ENCODE results near the gene ARHGAP31. TPM values are rescaled to one million over a fixed set of nuclear protein-coding genes. Genes with fewer than 3 reads are reported as not detected.

Gene ARHGAP31
- polyA plus RNA-seq, 1 donor from 2014 or later: not detected

DNA sequence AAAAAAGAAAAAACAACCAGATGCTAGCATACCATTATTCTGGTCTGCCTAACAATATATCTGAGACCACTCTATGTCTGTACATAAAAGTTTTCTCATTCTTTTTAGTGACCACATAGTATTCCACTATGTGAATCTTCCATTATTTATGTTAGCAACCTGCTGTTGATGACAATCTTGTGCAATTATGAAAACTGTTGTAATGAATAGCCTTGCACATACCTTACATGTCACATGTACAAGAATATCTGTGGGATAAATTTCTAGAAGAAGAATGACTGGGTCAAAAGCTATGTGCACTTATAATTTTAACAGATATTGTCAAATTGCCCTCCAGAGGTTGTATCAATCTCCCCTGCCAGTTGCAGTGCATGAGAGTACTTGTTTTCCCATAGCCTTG lies 62.5 kb downstream of the ARHGAP31 start:
- TF ChIP-seq EZH2 (IDR thresholded peaks at IDR 0.05; ENCODE audit: borderline replicate concordance, insufficient read depth, low read length, poor library complexity, severe bottlenecking): no peak
- TF ChIP-seq POLR2AphosphoS5 (IDR thresholded peaks at IDR 0.05): no peak
- TF ChIP-seq RAD21 (conservative IDR thresholded peaks at IDR 0.05): no peak
- no peak for TF ChIP-seq TAF1 (IDR thresholded peaks at IDR 0.05; ENCODE audit: low read depth)
- TF ChIP-seq EP300 (conservative IDR thresholded peaks at IDR 0.05; ENCODE audit: poor library complexity, severe bottlenecking): no peak
- TF ChIP-seq SMC3 (conservative IDR thresholded peaks at IDR 0.05; ENCODE audit: poor library complexity): no peak
- H3K9me2 ChIP-seq (ENCODE audit: insufficient read depth, low read length): no peaks in the 10 kb centered on the region
- H3K9me3 ChIP-seq (ENCODE audit: low read length): no peaks in the 10 kb centered on the region
- no peak overlapping the region for H3K4me2 ChIP-seq (ENCODE audit: low read length)
- no peak overlapping the region for H2AFZ ChIP-seq (ENCODE audit: low read depth, low read length)
- no peaks in the 10 kb centered on the region for H3K36me3 ChIP-seq (ENCODE audit: insufficient read depth, low read length)
- no peak overlapping the region for H3K9ac ChIP-seq (ENCODE audit: low read length)
- no peak overlapping the region for H3K4me3 ChIP-seq (ENCODE audit: low read length)
- no peaks in the 10 kb centered on the region for H3F3A ChIP-seq (ENCODE audit: insufficient read depth, low read length, poor library complexity, severe bottlenecking)
- no peaks in the 10 kb centered on the region for H4K20me1 ChIP-seq (ENCODE audit: insufficient read depth)
- H3K79me2 ChIP-seq (replicated peaks; ENCODE audit: insufficient read depth, low read length): no peaks in the 10 kb centered on the region
- no peak overlapping the region for H3K27ac ChIP-seq (ENCODE audit: low read length)
- no peaks in the 10 kb centered on the region for H3K27me3 ChIP-seq (ENCODE audit: insufficient read depth, low read depth, low read length)

DNA sequence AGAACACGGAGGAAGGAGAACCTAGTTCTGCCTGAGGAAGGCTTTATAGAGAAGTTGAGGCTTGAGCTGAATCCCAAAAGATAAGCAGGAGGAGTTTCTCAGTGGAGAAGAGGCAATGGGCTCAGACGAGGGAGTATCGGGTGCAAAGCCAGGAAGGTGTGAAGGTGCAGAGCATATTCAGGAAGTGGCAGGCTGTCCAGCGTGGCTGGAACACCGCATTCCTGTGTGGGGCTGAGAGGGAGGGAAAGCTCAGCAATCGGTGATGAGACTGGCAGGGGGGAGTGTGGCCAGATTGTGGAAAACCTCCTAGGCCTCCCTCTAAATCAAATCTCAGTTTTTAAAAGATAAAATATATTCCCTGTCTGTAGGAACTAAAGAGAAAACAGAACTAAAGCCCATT lies 63.0 kb downstream of the ARHGAP31 start:
- Histone ChIP-seq H3K9ac (ENCODE audit: low read length) (no peak overlapping the region), H3F3A (ENCODE audit: insufficient read depth, low read length, poor library complexity, severe bottlenecking) (no peaks in the 10 kb centered on the region), H3K27me3 (ENCODE audit: insufficient read depth, low read depth, low read length) (no peaks in the 10 kb centered on the region), H4K20me1 (ENCODE audit: insufficient read depth) (no peaks in the 10 kb centered on the region), H3K9me3 (ENCODE audit: low read length) (no peaks in the 10 kb centered on the region), H3K27ac (ENCODE audit: low read length) (no peak overlapping the region), H3K9me2 (ENCODE audit: insufficient read depth, low read length) (no peaks in the 10 kb centered on the region), H3K36me3 (ENCODE audit: insufficient read depth, low read length) (no peaks in the 10 kb centered on the region), H3K79me2 (replicated peaks; ENCODE audit: insufficient read depth, low read length) (no peaks in the 10 kb centered on the region), H3K4me2 (ENCODE audit: low read length) (no peak overlapping the region), H3K4me3 (ENCODE audit: low read length) (no peak overlapping the region), H2AFZ (ENCODE audit: low read depth, low read length) (no peak overlapping the region)
- TF ChIP-seq EZH2 (IDR thresholded peaks at IDR 0.05; ENCODE audit: borderline replicate concordance, insufficient read depth, low read length, poor library complexity, severe bottlenecking): no peak
- TF ChIP-seq, protein P1, sequence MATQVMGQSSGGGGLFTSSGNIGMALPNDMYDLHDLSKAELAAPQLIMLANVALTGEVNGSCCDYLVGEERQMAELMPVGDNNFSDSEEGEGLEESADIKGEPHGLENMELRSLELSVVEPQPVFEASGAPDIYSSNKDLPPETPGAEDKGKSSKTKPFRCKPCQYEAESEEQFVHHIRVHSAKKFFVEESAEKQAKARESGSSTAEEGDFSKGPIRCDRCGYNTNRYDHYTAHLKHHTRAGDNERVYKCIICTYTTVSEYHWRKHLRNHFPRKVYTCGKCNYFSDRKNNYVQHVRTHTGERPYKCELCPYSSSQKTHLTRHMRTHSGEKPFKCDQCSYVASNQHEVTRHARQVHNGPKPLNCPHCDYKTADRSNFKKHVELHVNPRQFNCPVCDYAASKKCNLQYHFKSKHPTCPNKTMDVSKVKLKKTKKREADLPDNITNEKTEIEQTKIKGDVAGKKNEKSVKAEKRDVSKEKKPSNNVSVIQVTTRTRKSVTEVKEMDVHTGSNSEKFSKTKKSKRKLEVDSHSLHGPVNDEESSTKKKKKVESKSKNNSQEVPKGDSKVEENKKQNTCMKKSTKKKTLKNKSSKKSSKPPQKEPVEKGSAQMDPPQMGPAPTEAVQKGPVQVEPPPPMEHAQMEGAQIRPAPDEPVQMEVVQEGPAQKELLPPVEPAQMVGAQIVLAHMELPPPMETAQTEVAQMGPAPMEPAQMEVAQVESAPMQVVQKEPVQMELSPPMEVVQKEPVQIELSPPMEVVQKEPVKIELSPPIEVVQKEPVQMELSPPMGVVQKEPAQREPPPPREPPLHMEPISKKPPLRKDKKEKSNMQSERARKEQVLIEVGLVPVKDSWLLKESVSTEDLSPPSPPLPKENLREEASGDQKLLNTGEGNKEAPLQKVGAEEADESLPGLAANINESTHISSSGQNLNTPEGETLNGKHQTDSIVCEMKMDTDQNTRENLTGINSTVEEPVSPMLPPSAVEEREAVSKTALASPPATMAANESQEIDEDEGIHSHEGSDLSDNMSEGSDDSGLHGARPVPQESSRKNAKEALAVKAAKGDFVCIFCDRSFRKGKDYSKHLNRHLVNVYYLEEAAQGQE (IDR thresholded peaks at IDR 0.05; ENCODE audit: borderline replicate concordance): no peak
- no peak for TF ChIP-seq EP300 (conservative IDR thresholded peaks at IDR 0.05; ENCODE audit: poor library complexity, severe bottlenecking)
- TF ChIP-seq TAF1 (IDR thresholded peaks at IDR 0.05; ENCODE audit: low read depth): no peak

DNA sequence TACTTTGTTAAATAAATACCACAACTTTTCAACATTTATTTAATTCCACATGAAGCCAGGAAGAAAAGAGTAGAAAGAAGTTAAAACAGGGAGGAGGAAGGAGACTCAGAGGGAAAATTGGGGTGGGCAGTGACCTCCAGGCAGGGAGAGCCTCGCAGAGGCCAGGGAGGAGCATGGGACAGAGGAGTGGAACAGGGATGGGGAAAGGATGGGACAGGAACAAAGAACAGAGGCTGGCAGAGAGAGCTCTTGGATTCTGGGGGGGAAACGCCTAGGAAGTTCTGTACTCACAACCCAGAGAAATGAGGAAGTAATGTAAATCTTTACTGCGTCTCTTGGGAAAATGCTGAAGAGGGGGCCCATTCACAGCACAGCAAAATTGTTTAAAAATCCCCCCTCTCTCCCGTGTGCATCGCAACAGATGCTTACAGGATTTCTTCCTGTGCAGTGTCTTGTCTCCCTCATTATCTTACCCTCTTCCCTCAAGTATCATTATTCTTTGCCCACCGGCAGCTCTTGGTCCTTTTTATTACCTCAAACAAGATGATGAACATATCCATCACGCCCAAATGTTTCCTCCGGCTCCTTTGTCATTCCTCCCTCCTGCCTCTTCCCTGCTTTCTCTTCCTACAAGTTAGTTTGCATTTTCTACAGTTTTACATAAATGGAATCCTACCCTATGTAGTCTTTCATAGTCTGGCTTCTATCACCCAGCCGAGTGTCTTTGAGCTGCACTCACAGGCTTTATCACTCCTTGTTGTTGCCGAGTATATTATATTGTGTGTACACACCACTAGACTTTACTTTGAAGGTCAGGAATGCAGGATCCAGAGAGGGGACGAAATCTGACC lies 65.5 kb downstream of the ARHGAP31 start:
- Histone ChIP-seq H3K4me2 (ENCODE audit: low read length) (no peak overlapping the region), H3K27ac (ENCODE audit: low read length) (no peak overlapping the region), H3K36me3 (ENCODE audit: insufficient read depth, low read length) (no peaks in the 10 kb centered on the region), H3K9me3 (ENCODE audit: low read length) (no peaks in the 10 kb centered on the region), H3K27me3 (ENCODE audit: insufficient read depth, low read depth, low read length) (no peaks in the 10 kb centered on the region), H3F3A (ENCODE audit: insufficient read depth, low read length, poor library complexity, severe bottlenecking) (no peaks in the 10 kb centered on the region), H2AFZ (ENCODE audit: low read depth, low read length) (no peak overlapping the region), H3K79me2 (replicated peaks; ENCODE audit: insufficient read depth, low read length) (no peaks in the 10 kb centered on the region), H3K4me3 (ENCODE audit: low read length) (no peak overlapping the region), H4K20me1 (ENCODE audit: insufficient read depth) (no peaks in the 10 kb centered on the region), H3K9ac (ENCODE audit: low read length) (no peak overlapping the region), H3K9me2 (ENCODE audit: insufficient read depth, low read length) (no peaks in the 10 kb centered on the region)
- TF ChIP-seq EP300 (conservative IDR thresholded peaks at IDR 0.05; ENCODE audit: poor library complexity, severe bottlenecking) (no peak), RAD21 (conservative IDR thresholded peaks at IDR 0.05) (no peak), SMC3 (conservative IDR thresholded peaks at IDR 0.05; ENCODE audit: poor library complexity) (no peak), POLR2AphosphoS5 (IDR thresholded peaks at IDR 0.05) (no peak)
- TF ChIP-seq, protein P2, sequence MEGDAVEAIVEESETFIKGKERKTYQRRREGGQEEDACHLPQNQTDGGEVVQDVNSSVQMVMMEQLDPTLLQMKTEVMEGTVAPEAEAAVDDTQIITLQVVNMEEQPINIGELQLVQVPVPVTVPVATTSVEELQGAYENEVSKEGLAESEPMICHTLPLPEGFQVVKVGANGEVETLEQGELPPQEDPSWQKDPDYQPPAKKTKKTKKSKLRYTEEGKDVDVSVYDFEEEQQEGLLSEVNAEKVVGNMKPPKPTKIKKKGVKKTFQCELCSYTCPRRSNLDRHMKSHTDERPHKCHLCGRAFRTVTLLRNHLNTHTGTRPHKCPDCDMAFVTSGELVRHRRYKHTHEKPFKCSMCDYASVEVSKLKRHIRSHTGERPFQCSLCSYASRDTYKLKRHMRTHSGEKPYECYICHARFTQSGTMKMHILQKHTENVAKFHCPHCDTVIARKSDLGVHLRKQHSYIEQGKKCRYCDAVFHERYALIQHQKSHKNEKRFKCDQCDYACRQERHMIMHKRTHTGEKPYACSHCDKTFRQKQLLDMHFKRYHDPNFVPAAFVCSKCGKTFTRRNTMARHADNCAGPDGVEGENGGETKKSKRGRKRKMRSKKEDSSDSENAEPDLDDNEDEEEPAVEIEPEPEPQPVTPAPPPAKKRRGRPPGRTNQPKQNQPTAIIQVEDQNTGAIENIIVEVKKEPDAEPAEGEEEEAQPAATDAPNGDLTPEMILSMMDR (IDR thresholded peaks at IDR 0.05; ENCODE audit: poor library complexity, severe bottlenecking): no peak

Measured in neural cell (in vitro differentiated cells).